GM23338 (cell line): ENCODE measurements around the gene DCP1B. TPM values are rescaled to one million over a fixed set of nuclear protein-coding genes. Genes with fewer than 3 reads are reported as not detected.
A peak's percentile ranks its signal among the peaks of the same experiment; 100 is the strongest.

Source experiments
- ATAC-seq: fragments of 200-7000 bp; cut with Tn5 transposase; 3 replicates; pipeline ENCODE4 v1.9.1; 2020
- DNase-seq: peaks from one replicate; pipeline ENCODE4 v3.0.0-alpha.2; 2015; ENCODE audit warnings: low spot score
- H2AFZ ChIP-seq: fragments of 200-600 bp; sonication (generic); 2 replicates; pipeline ENCODE4 v1.8.0; 2016; ENCODE audit warnings: antibody characterized with exemption, mild to moderate bottlenecking, moderate library complexity
- H3F3A ChIP-seq: fragments of 200-600 bp; sonication (generic); replicated peaks from 2 replicates; pipeline ENCODE4 v1.8.0; 2017; ENCODE audit warnings: antibody characterized with exemption, mixed run types, low read depth
- H3K27ac ChIP-seq: fragments of 200-600 bp; sonication (generic); 2 replicates; pipeline ENCODE4 v1.6.1; 2016; ENCODE audit warnings: low read depth
- H3K27me3 ChIP-seq: fragments of 200-600 bp; sonication (generic); 2 replicates; pipeline ENCODE4 v1.8.0; 2016; ENCODE audit warnings: mild to moderate bottlenecking, mixed run types, moderate library complexity; ENCODE audit not compliant: insufficient read depth
- H3K36me3 ChIP-seq: fragments of 200-600 bp; sonication (generic); 2 replicates; pipeline ENCODE4 v1.8.0; 2016; ENCODE audit warnings: mild to moderate bottlenecking; ENCODE audit not compliant: insufficient read depth
- H3K4me1 ChIP-seq: fragments of 200-600 bp; sonication (generic); 2 replicates; pipeline ENCODE4 v1.8.0; 2016; ENCODE audit warnings: mild to moderate bottlenecking, moderate library complexity; ENCODE audit not compliant: insufficient read depth
- H3K4me2 ChIP-seq: fragments of 200-600 bp; sonication (generic); 2 replicates; pipeline ENCODE4 v1.7.1; 2017; ENCODE audit warnings: mixed run types
- H3K4me3 ChIP-seq: fragments of 200-600 bp; sonication (generic); 2 replicates; pipeline ENCODE4 v1.6.1; 2016; ENCODE audit warnings: mixed run types
- H3K79me2 ChIP-seq: fragments of 200-600 bp; sonication (generic); replicated peaks from 2 replicates; pipeline ENCODE4 v1.8.0; 2017; ENCODE audit warnings: mild to moderate bottlenecking; ENCODE audit not compliant: insufficient read depth
- H3K9me2 ChIP-seq: fragments of 200-600 bp; sonication (generic); 2 replicates; pipeline ENCODE4 v1.8.0; 2017; ENCODE audit not compliant: insufficient read depth
- H4K20me1 ChIP-seq: fragments of 200-600 bp; sonication (generic); replicated peaks from 2 replicates; pipeline ENCODE4 v1.8.0; 2017; ENCODE audit warnings: mild to moderate bottlenecking; ENCODE audit not compliant: insufficient read depth
- H3K27ac Mint-ChIP-seq: 2 replicates; pipeline ENCODE4 v1.8.0; 2020; ENCODE audit warnings: inconsistent platforms, mild to moderate bottlenecking, moderate library complexity, mixed read lengths
- H3K27me3 Mint-ChIP-seq: 3 replicates; pipeline ENCODE4 v1.8.0; 2022; ENCODE audit warnings: low read depth, mild to moderate bottlenecking, moderate library complexity, mixed read lengths, inconsistent platforms; ENCODE audit not compliant: insufficient read depth, poor library complexity
- H3K36me3 Mint-ChIP-seq: 3 replicates; pipeline ENCODE4 v1.8.0; 2021; ENCODE audit warnings: low read depth, mild to moderate bottlenecking, inconsistent platforms, moderate library complexity, mixed read lengths
- H3K4me1 Mint-ChIP-seq: 3 replicates; pipeline ENCODE4 v1.8.0; 2020; ENCODE audit warnings: mild to moderate bottlenecking, inconsistent platforms, mixed read lengths
- H3K4me3 Mint-ChIP-seq: 3 replicates; pipeline ENCODE4 v1.8.0; 2021; ENCODE audit warnings: moderate library complexity, mild to moderate bottlenecking, inconsistent platforms, mixed read lengths
- H3K9me3 Mint-ChIP-seq: 3 replicates; pipeline ENCODE4 v1.8.0; 2020; ENCODE audit warnings: moderate library complexity, mild to moderate bottlenecking, inconsistent platforms, mixed read lengths
- CREB1 ChIP-seq: fragments of 250-450 bp; sonication (Bioruptor Pico); IDR thresholded peaks from 2 replicates; pipeline ENCODE4 v1.5.0; 2020; ENCODE audit warnings: low read depth, mild to moderate bottlenecking, moderate library complexity
- CTCF ChIP-seq, 2 experiments: fragments of 200-600 bp in 1 of 2; sonication (generic) in 1 of 2; conservative IDR thresholded peaks; 2 replicates each; pipeline versions ENCODE4 v1.5.1 to v1.6.1; 2016 to 2017; ENCODE audit warnings: antibody characterized with exemption in 2 of 2, low read depth in 2 of 2, mild to moderate bottlenecking in 2 of 2, moderate library complexity in 1 of 2
- ETS1 ChIP-seq: IDR thresholded peaks from 2 replicates; pipeline ENCODE4 v1.6.1; 2016; ENCODE audit warnings: antibody characterized with exemption
- EZH2phosphoT487 ChIP-seq: fragments of 200-600 bp; sonication (generic); IDR thresholded peaks from one replicate; pipeline ENCODE4 v1.8.1; 2018; ENCODE audit warnings: antibody characterized with exemption; ENCODE audit not compliant: unreplicated experiment
- JUNB ChIP-seq: IDR thresholded peaks from one replicate; pipeline ENCODE4 v1.6.1; 2016; ENCODE audit warnings: antibody characterized with exemption; ENCODE audit not compliant: unreplicated experiment
- NANOG ChIP-seq: IDR thresholded peaks from 2 replicates; pipeline ENCODE4 v1.6.1; 2016; ENCODE audit warnings: antibody characterized with exemption, borderline replicate concordance
- POLR2AphosphoS5 ChIP-seq: IDR thresholded peaks from 2 replicates; pipeline ENCODE4 v1.6.1; 2016; ENCODE audit warnings: antibody characterized with exemption, low read depth
- STAT1 ChIP-seq: IDR thresholded peaks from one replicate; pipeline ENCODE4 v1.6.1; 2016; ENCODE audit warnings: antibody characterized with exemption; ENCODE audit not compliant: unreplicated experiment
- ZNF331 ChIP-seq: fragments of 250-450 bp; sonication (Bioruptor Pico); IDR thresholded peaks from 2 replicates; pipeline ENCODE4 v1.5.0; 2020; ENCODE audit warnings: low read depth, mild to moderate bottlenecking, moderate library complexity
- ZNF462 ChIP-seq: fragments of 250-450 bp; sonication (Bioruptor Pico); IDR thresholded peaks from 2 replicates; pipeline ENCODE4 v1.5.0; 2020; ENCODE audit warnings: mild to moderate bottlenecking, moderate library complexity
- polyA plus RNA-seq: library from polyadenylated mRNA; unstranded; fragments of >200 nt; fragmentation: Nextera tagmentation; extraction: Ambion mirVana; gene quantifications from 2 replicates; pipeline ENCODE4 v1.2.1, GENCODE V29; 2016
- total RNA-seq: library from RNA; depleted of rRNA; stranded (reverse); fragments of >200 nt; shearing (Covaris generic); gene quantifications from 2 replicates; pipeline ENCODE4 v1.2.3, GENCODE V29; 2014

Gene DCP1B
- total and polyA plus RNA-seq, 2 experiments from 2014 or later: 24.4 to 29.8 TPM

- Mint-ChIP-seq H3K27ac (peak overlapping the region; percentile 70; the same call in 1 of the 2 replicates), H3K4me3 (no peak overlapping the region), H3K9me3 (no peaks in the 10 kb centered on the region), H3K27me3 (peaks cover 2% of the 10 kb centered on the region), H3K4me1 (peaks cover 56% of the 10 kb centered on the region), H3K36me3 (no peaks in the 10 kb centered on the region)
- no peaks in the 10 kb centered on the region for H3K9me2 ChIP-seq
- H3K27ac ChIP-seq: no peak overlapping the region
- H3K27me3 ChIP-seq: no peaks in the 10 kb centered on the region
- TF ChIP-seq JUNB: no peak
- TF ChIP-seq CREB1 (CRISPR knock-in tag): no peak
- TF ChIP-seq CTCF (conservative IDR thresholded peaks at IDR 0.05; ENCODE audit: low read depth in 2 of 2): peak; percentile 61 to 72
- H3K79me2 ChIP-seq: no peaks in the 10 kb centered on the region
- no peaks in the 10 kb centered on the region for H4K20me1 ChIP-seq
- no peaks in the 10 kb centered on the region for H3K36me3 ChIP-seq
- no peak overlapping the region for H3K4me3 ChIP-seq
- H3K4me1 ChIP-seq: peaks cover 49% of the 10 kb centered on the region
- peak; percentile 68 for ATAC-seq
- DNase-seq: peak; percentile 46
- H3K4me2 ChIP-seq: no peak overlapping the region
- no peaks in the 10 kb centered on the region for H3F3A ChIP-seq
- no peak overlapping the region for H2AFZ ChIP-seq
Measured at GRCh38 chr12:2009623-2010022, 5.4 kb upstream of the DCP1B start.

GRCh38 chr12:2008677-2009076, 4.4 kb upstream of the DCP1B start:
- no peak overlapping the region for H3K27ac Mint-ChIP-seq
- Histone ChIP-seq H3F3A (no peaks in the 10 kb centered on the region), H2AFZ (no peak overlapping the region), H3K4me2 (no peak overlapping the region), H3K9me2 (no peaks in the 10 kb centered on the region), H3K79me2 (peaks cover 3% of the 10 kb centered on the region), H3K27me3 (no peaks in the 10 kb centered on the region), H3K4me3 (no peak overlapping the region), H3K4me1 (peaks cover 50% of the 10 kb centered on the region), H4K20me1 (no peaks in the 10 kb centered on the region), H3K27ac (no peak overlapping the region), H3K36me3 (no peaks in the 10 kb centered on the region)
- peaks cover 55% of the 10 kb centered on the region for H3K4me1 Mint-ChIP-seq
- no peak for ATAC-seq
- H3K27me3 Mint-ChIP-seq: peaks cover 4% of the 10 kb centered on the region
- no peaks in the 10 kb centered on the region for H3K9me3 Mint-ChIP-seq
- no peak for DNase-seq
- no peak for TF ChIP-seq ETS1
- no peak for TF ChIP-seq POLR2AphosphoS5
- TF ChIP-seq EZH2phosphoT487: no peak
- TF ChIP-seq ZNF331 (CRISPR knock-in tag): no peak
- no peak for TF ChIP-seq JUNB
- no peak for TF ChIP-seq ZNF462 (CRISPR knock-in tag)
- TF ChIP-seq STAT1: no peak
- no peak for TF ChIP-seq NANOG
- TF ChIP-seq CTCF (conservative IDR thresholded peaks at IDR 0.05; ENCODE audit: low read depth in 2 of 2): no peak
- TF ChIP-seq CREB1 (CRISPR knock-in tag): no peak
- H3K4me3 Mint-ChIP-seq: no peak overlapping the region
- no peaks in the 10 kb centered on the region for H3K36me3 Mint-ChIP-seq
